Daoy (cell line): ENCODE measurements around the gene SERPINB1. TPM values are rescaled to one million over a fixed set of nuclear protein-coding genes. Genes with fewer than 3 reads are reported as not detected.
"Not testable (repeated sequence)": the region's sequence is repeated elsewhere in the genome, so short reads cannot be mapped to it uniquely, and the experiment has no call there.

Experiments used
- DNase-seq: peaks from one replicate; pipeline ENCODE4 v3.0.0-alpha.2; 2015; ENCODE audit warnings: low read depth
- total RNA-seq: library from RNA; depleted of rRNA; stranded (reverse); fragments of >200 nt; shearing (Covaris generic); gene quantifications from 2 replicates; pipeline ENCODE4 v1.2.3, GENCODE V29; 2014

SERPINB1 gene
- total RNA-seq, 1 experiment from 2014 or later: 3.7 TPM

DNA sequence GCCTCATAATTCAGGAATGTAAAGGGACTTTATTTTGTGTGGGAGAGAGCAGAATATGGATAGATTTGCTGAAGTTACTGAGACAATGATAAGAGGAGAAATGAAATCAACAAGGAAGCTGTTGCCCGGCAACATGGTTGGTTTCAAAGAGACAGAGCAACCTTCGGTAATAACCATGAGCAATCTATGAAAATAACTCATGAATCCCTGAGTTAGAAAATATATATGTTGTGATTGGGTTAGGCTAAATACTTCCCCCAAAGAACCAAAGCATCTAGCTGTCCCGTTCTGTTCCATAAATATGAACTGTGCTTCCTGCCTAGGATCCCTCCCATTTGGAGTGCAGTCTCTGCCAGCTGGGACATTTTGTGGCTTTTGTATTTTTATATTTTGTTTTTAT lies 23.1 kb downstream of the SERPINB1 start:
- peak; percentile 33 for DNase-seq

- DNase-seq: peak; percentile 35
Observed at GRCh38 chr6:2817903-2818443, 23.7 kb downstream of the SERPINB1 start.

- no peak for DNase-seq
Observed at GRCh38 chr6:2816158-2816557, 25.5 kb downstream of the SERPINB1 start.

DNA sequence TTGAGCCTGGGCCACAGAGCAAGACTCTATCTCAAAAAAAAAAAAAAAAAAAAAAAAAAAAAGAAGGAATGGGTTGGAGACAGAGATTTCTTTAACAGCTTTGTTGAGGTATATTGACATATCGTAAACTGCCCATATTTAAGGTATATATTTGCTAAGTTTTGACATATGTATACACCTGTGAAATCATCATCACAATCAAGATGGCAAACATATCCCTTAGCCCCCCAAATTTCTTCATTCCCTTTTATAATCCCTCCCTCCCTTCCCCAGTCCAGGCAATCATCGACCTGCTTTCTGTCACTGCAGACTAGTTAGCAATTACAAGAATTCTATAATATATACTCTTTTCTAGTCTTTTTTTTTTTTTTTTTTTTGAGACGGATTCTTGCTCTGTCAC lies 29.0 kb downstream of the SERPINB1 start:
- no peak for DNase-seq

DNA sequence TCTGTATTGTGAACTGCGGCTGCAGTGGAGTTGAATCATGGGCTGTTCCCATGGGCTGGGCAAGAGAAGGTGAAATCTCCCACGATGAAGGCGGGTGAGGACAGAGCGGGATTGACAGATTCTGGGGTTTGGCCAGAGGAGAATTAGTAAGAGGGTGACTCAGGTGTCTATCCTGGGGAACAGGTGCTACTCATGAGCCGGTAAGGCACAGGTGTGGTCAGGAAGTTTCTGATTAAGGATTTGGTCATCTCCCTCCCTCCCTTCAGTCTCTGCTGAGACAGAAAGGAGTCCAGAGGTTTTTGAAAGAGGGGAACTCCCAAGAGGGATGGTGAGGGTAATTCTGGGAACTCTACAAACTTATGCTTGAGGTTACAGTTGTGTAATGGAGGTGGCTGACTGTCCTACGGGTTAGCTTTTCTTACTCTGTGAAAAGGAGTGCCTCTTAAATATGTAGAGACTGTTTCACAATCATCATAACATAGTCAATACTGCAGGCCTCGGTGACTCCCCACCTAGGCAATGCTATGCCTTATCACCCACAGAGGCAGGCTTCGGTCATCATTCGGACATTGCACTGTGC lies 31.5 kb downstream of the SERPINB1 start:
- DNase-seq: no peak

- no peak for DNase-seq
Observed at GRCh38 chr6:2809015-2809414, 32.6 kb downstream of the SERPINB1 start.

DNA sequence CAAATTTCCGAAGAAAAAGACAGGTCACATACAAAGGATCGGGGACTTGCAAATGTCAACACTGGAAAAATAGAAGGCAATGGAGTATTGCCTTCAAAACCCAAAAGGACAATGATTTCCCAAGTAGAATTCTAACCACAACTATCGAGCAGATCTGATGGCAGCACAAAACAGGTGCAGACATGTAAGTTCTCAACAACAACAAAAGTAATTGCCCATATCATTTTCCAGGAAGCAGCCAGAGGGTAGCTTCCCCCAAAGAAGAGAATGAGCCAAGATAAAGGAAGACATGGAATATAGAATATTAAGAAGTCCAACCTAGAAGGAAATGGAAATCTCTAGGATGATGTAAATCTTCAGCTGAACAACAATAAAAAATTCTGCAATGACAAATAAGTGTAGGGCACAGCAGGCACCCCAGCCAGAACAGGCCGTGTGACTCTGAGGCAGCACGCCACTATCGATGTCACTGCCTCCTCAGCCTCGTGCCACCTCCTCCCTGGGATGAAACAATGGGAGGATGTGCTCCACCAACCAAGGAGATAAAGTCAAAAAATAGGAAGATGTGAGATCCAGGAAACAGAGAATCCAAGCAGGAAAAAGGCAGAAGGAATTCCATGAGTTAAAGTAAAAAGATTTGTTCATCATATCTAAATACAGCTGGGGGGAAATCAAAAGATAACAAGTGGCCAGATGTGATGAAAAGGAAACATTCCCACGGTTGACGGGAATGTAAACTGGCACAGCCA lies 34.1 kb downstream of the SERPINB1 start:
- DNase-seq: no peak

- DNase-seq: no peak
Observed at GRCh38 chr6:2806644-2807043, 35.0 kb downstream of the SERPINB1 start.

DNA sequence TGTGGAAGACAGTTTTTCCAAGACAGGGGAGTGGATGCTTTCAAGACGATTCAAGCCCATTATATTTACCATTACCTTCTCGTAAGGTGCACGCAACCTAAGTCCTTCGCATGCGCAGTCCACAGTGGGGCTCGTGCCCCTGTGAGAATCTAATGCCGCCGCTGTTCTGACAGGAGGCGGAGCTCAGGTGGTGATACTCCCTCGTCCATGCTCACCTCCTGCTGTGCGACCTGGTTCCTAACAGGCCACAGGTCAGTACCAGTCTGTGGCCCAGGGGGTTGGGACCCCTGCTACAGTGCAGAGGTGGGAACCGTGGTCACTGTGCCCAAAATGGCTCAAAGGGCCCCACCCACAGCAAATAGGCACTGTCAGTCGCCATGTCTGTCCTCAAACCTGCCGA lies 36.6 kb downstream of the SERPINB1 start:
- no peak for DNase-seq

- no peak for DNase-seq
Observed at GRCh38 chr6:2804516-2804915, 37.1 kb downstream of the SERPINB1 start.

GRCh38 chr6:2803731-2804429 lies 37.8 kb downstream of the SERPINB1 start:
- DNase-seq: no peak

GRCh38 chr6:2802521-2803060 lies 39.1 kb downstream of the SERPINB1 start:
- DNase-seq: no peak

GRCh38 chr6:2801687-2802086 lies 40.0 kb downstream of the SERPINB1 start:
- not testable (repeated sequence) for DNase-seq

DNA sequence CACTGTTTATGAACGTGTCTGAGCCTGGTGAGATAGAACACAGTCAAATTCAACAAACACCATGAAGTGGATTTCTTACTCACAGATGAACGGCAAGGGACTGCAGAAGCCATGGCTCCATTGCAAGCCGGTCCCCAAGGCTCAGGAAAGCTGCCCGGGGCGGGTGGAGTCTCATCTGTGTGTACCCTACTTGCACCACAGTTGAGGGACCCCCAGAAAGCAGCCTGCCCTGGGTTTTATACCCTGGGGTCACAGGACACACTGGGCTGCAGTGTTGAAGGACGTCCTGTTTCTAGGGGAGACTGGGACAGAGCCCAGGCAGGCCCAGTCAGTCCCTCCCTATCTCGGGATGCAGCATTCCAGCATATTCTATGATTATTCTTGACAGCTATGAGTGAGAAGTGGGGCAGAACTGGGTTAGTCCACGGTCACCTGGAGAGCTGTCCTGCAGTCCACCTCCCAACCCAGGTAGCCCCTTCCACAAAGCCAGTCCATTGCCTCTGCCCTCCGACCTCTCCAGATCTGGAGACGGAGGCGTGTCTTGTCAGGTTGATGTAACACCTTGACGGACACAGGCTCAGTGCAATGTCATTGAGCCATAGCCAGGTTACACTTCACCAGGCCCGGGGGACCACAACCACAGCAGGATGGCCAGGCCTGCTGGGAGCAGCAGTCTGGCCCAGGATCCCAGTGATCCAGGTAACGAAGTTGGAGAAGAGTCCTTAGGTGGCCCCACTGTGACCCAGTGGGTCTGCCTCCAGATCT lies 40.9 kb downstream of the SERPINB1 start:
- DNase-seq: no peak

- DNase-seq: no peak
Observed at GRCh38 chr6:2799936-2800527, 41.6 kb downstream of the SERPINB1 start.

DNA sequence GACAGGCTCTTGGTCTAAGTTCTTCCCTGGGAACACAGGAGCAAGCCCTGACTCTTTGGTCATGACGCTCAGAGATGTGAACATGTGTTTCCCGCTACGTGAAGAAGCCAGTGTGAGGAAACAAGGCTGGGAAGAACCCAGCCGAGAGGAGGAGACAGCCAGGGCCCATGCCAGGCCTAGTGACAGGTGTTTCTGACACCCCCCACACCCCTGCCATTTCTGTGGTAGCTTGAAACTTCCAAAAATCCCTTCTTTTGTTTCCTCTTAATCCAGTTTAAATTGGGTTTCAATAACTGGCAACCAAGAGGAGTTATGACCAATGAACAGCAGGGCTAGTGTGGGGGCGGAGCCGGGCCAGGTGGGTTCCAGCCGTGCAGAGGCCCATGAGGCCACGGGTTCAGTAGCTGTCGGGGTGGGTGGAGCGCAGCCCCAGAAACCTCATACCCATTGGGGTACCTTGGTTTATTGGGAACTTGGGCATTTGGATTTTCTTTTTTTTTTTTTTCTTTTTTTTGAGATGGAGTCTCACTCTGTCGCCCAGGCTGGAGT lies 43.0 kb downstream of the SERPINB1 start:
- no peak for DNase-seq

DNA sequence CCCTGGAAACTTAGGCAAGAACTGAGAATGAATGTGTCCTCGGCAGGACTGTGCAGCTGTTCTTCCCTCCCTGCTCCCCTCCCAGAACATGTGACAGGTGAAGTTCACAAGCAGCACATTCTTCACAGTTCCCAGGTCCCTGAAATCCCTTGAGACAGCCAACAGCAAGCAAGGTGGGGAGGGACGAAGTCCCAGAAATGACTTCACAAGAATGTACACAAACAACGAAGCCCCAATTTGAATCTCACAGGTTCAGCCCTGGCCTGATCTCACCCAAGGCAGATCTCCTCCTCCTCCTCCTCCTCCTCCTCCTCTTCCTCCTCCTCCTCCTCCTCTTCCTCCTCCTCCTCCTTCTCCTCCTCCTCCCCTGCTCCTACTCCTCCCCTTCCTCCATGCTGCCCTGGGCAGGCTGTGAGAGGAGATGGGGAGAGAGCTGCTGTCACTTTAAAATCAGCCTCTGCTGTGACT lies 44.1 kb downstream of the SERPINB1 start:
- no peak for DNase-seq

GRCh38 chr6:2796861-2797260 lies 44.8 kb downstream of the SERPINB1 start:
- DNase-seq: no peak

DNA sequence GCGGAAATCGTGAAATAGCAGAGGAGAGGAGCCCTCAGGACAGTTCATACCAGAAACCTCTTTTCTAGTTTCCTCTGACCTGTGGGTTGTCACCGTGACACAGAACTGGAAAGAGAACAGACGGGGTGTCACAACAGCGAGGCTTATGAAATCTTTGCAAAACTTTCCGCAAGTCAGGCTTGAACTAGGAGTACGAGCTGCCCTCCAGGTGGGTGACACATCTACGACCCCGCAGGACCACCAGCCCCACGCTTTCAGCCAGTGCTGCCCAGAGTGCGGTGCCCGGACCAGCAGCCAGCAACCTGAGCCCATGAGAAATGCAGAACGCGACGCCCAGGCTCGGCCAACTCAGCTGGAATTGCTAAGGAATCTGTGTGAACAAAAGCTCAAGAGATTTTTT lies 45.7 kb downstream of the SERPINB1 start:
- no peak for DNase-seq

DNA sequence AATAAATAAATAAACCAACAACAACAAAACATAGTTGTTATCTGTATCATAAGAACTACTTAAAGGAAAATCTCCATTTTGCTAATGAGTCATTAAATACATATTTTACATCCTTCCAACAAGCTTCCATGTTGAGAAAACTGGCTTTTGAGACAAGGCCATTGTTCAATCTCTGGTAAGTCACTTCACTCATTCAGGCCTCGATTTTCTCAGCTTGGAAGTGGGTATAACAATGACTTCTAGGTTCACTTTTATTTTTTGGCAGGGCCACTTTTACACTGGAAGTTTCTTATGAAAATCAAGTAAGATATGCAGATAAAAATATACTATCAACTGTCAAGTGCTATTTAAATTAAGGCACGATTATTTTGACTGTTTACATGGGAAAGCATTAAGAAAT lies 46.5 kb downstream of the SERPINB1 start:
- no peak for DNase-seq

DNA sequence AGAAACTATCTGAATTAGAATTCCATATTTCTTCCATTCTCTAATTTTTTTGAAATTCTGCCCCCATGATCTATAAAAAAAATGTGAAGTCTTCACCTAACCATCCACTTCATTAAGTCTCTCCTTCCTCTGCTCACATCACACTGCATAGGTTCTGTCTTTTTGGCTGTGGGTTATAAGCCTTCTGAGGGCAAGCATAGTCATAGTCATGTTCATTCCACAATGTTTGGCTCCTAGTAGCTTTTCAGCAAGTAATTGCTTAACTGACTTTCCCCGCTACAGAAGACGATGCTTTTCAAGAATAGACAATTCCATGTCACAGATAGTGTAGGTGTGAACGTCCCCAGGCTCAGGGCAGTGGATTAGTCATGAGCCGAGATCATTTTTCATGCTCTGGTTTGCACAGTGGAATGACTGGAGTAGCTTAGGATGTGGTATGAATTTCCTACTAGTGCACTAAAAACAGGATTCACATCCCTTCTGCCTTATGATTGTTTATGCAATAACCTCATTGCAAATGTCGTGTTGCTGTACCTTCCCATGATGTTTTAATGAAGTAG lies 47.4 kb downstream of the SERPINB1 start:
- no peak for DNase-seq
